ENCODE measurements around the gene AQP7.
"Not testable (repeated sequence)": the region's sequence is repeated elsewhere in the genome, so short reads cannot be mapped to it uniquely, and the experiment has no call there.

- not testable (repeated sequence) for TF ChIP-seq CTCF, POLR2A (IDR thresholded peaks at IDR 0.05)
Observed at GRCh38 chr9:33391111-33391771, 11.1 kb downstream of the AQP7 start.
